SK-N-SH treated with all-trans-retinoic acid at 6 μM for 48 hours (cell line): ENCODE measurements around the gene MGARP.

ENCODE experiments used
- ATAC-seq: fragments of 200-7000 bp; cut with Tn5 transposase; 3 replicates; pipeline ENCODE4 v1.9.1; 2020; ENCODE audit warnings: mild to moderate bottlenecking, moderate library complexity
- ARNTL ChIP-seq: fragments of 450-650 bp; formaldehyde crosslinking; IDR thresholded peaks from 2 replicates; pipeline ENCODE4 v1.5.0; 2020; ENCODE audit warnings: low read depth, mild to moderate bottlenecking, moderate library complexity, borderline replicate concordance
- BACH2 ChIP-seq: fragments of 250-450 bp; sonication (Bioruptor Pico); IDR thresholded peaks from 2 replicates; pipeline ENCODE4 v1.9.0; 2021; ENCODE audit warnings: mild to moderate bottlenecking, borderline replicate concordance
- CSDC2 ChIP-seq: fragments of 250-450 bp; sonication (Bioruptor Pico); IDR thresholded peaks from 2 replicates; pipeline ENCODE4 v1.5.0; 2020; ENCODE audit warnings: mild to moderate bottlenecking, moderate library complexity
- CSRNP3 ChIP-seq: fragments of 250-450 bp; sonication (Bioruptor Pico); IDR thresholded peaks from 2 replicates; pipeline ENCODE4 v1.5.1; 2021; ENCODE audit warnings: mild to moderate bottlenecking, moderate library complexity
- ESRRG ChIP-seq: fragments of 250-450 bp; sonication (Bioruptor Pico); IDR thresholded peaks from 2 replicates; pipeline ENCODE4 v1.6.1; 2021; ENCODE audit warnings: mild to moderate bottlenecking
- GLIS3 ChIP-seq: fragments of 250-450 bp; sonication (Bioruptor Pico); IDR thresholded peaks from 2 replicates; pipeline ENCODE4 v1.5.0; 2020; ENCODE audit warnings: mild to moderate bottlenecking, moderate library complexity
- ISL1 ChIP-seq: fragments of 250-450 bp; sonication (Bioruptor Pico); IDR thresholded peaks from 2 replicates; pipeline ENCODE4 v2.1.2; 2022; ENCODE audit warnings: mild to moderate bottlenecking, moderate library complexity
- OSR1 ChIP-seq: fragments of 250-450 bp; sonication (Bioruptor Pico); IDR thresholded peaks from 2 replicates; pipeline ENCODE4 v1.8.0; 2022; ENCODE audit warnings: moderate library complexity, mild to moderate bottlenecking, inconsistent platforms
- PPARA ChIP-seq: fragments of 250-450 bp; sonication (Bioruptor Pico); IDR thresholded peaks from 2 replicates; pipeline ENCODE4 v1.5.0; 2020; ENCODE audit warnings: mild to moderate bottlenecking, borderline replicate concordance
- RARB ChIP-seq: fragments of 250-450 bp; sonication (Bioruptor Pico); IDR thresholded peaks from 2 replicates; pipeline ENCODE4 v1.8.0; 2021; ENCODE audit warnings: mild to moderate bottlenecking, moderate library complexity
- SNAI2 ChIP-seq: fragments of 250-450 bp; sonication (Bioruptor Pico); IDR thresholded peaks from 2 replicates; pipeline ENCODE4 v1.5.0; 2020; ENCODE audit warnings: mild to moderate bottlenecking, moderate library complexity
- TCF4 ChIP-seq: fragments of 250-450 bp; sonication (Bioruptor Pico); IDR thresholded peaks from 2 replicates; pipeline ENCODE4 v1.8.0; 2021; ENCODE audit warnings: mild to moderate bottlenecking, moderate library complexity, borderline replicate concordance
- TOX ChIP-seq: fragments of 250-450 bp; sonication (Bioruptor Pico); IDR thresholded peaks from 2 replicates; pipeline ENCODE4 v1.8.0; 2021; ENCODE audit warnings: mild to moderate bottlenecking, moderate library complexity, borderline replicate concordance
- TSHZ2 ChIP-seq: fragments of 250-450 bp; sonication (Bioruptor Pico); IDR thresholded peaks from 2 replicates; pipeline ENCODE4 v1.5.0; 2020; ENCODE audit warnings: mild to moderate bottlenecking, moderate library complexity
- ZC3H10 ChIP-seq: fragments of 250-450 bp; sonication (Bioruptor Pico); IDR thresholded peaks from 2 replicates; pipeline ENCODE4 v1.5.1; 2021; ENCODE audit warnings: mild to moderate bottlenecking, moderate library complexity
- ZFP3 ChIP-seq: fragments of 250-450 bp; sonication (Bioruptor Pico); IDR thresholded peaks from 2 replicates; pipeline ENCODE4 v1.5.0; 2020; ENCODE audit warnings: mild to moderate bottlenecking, moderate library complexity
- ZFP30 ChIP-seq: fragments of 450-650 bp; formaldehyde crosslinking; IDR thresholded peaks from 2 replicates; pipeline ENCODE4 v1.5.0; 2022; ENCODE audit warnings: mild to moderate bottlenecking, moderate library complexity
- ZNF565 ChIP-seq: fragments of 450-650 bp; formaldehyde crosslinking; conservative IDR thresholded peaks from 2 replicates; pipeline ENCODE4 v1.5.0; 2020; ENCODE audit warnings: low read depth, mild to moderate bottlenecking, moderate library complexity
- ZNF70 ChIP-seq: fragments of 450-650 bp; formaldehyde crosslinking; IDR thresholded peaks from 2 replicates; pipeline ENCODE4 v1.5.0; 2020; ENCODE audit warnings: mild to moderate bottlenecking, moderate library complexity
- ZNF8 ChIP-seq: fragments of 450-650 bp; formaldehyde crosslinking; IDR thresholded peaks from 2 replicates; pipeline ENCODE4 v1.5.0; 2020; ENCODE audit warnings: mild to moderate bottlenecking, moderate library complexity
- TF ChIP-seq, protein P1 (sequence below): fragments of 250-450 bp; sonication (Bioruptor Pico); IDR thresholded peaks from 2 replicates; pipeline ENCODE4 v1.8.0; 2020; ENCODE audit warnings: mild to moderate bottlenecking, moderate library complexity, borderline replicate concordance
- TF ChIP-seq, protein P2 (sequence below): fragments of 250-450 bp; sonication (Bioruptor Pico); IDR thresholded peaks from 2 replicates; pipeline ENCODE4 v1.5.1; 2020; ENCODE audit warnings: low read depth, mild to moderate bottlenecking, moderate library complexity

MGARP gene

DNA sequence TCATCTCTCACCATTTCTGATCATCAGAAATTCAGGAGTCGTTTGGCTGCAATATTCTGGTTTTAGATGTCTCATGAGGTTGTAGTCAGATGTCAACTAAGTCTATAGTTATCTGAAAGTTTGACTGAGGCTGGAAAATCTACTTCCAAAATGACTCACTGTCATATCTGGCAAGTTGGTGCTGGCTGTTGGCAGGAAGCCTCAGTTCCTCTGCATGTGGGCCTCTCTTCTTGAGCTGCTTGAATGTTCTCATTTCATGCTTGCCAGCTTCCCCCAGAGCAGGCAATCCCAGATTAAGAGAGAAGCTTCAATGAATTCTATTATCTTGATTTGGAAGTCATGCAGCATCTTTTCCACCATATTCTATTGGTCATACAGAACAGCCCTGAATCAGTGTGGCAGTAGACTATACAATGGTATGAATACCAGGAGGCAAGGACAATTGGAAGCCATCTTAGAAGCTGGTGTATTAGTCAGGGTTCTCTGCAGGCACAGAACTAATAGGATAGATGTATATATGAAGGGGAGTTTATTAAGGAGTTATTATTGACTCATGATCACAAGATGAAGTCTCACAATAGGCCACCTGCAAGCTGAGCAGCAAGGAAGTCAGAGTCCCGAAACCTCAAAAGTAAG, 56.2 kb downstream of the MGARP start:
- TF ChIP-seq CSDC2 (CRISPR knock-in tag) (no peak), ZFP3 (CRISPR knock-in tag) (no peak), CSRNP3 (CRISPR knock-in tag) (no peak), GLIS3 (CRISPR knock-in tag) (no peak), OSR1 (no peak)
- ATAC-seq = no peak; the same call in 2 of the 3 replicates

- ATAC-seq = no peak
- TF ChIP-seq ESRRG (CRISPR knock-in tag) = no peak
- no peak for TF ChIP-seq GLIS3 (CRISPR knock-in tag)
- no peak for TF ChIP-seq SNAI2 (CRISPR knock-in tag)
- TF ChIP-seq RARB (CRISPR knock-in tag) = no peak
- TF ChIP-seq ZNF8 (CRISPR knock-in tag) = no peak
- TF ChIP-seq TOX (CRISPR knock-in tag) = no peak
- no peak for TF ChIP-seq ZNF565 (CRISPR knock-in tag)
- no peak for TF ChIP-seq CSDC2 (CRISPR knock-in tag)
- TF ChIP-seq ZFP3 (CRISPR knock-in tag) = no peak
- TF ChIP-seq ZNF70 (CRISPR knock-in tag) = no peak
- TF ChIP-seq ZFP30 (CRISPR knock-in tag) = no peak
- TF ChIP-seq OSR1 = no peak
- TF ChIP-seq ARNTL (CRISPR knock-in tag) = no peak
- no peak for TF ChIP-seq ZC3H10 (CRISPR knock-in tag)
- no peak for TF ChIP-seq PPARA
- TF ChIP-seq, all 23 proteins: peak for 0
Measured at GRCh38 chr4:139222215-139222614, 57.8 kb downstream of the MGARP start.

DNA sequence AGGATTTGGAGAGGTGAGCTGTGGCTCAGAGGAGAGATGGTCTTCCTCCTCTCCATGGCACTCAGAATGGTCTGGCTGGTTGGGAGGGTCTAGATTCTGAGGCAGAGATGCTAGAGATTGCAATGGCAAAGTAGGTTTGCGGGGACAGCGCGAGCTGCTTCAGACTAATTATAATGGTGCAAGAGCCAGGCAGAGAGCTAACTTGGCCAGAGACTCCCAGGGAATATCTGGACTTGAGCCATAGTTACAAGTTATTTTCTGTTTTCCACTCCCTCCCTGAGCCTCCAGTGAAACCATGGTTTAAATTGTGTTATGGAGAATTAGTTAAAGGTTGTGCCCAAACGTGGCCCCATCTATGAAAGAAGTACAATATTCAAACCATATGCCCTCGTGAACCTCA, 58.3 kb downstream of the MGARP start:
- ATAC-seq = no peak
- TF ChIP-seq OSR1 = no peak
- TF ChIP-seq, all 23 proteins: peak for 0

DNA sequence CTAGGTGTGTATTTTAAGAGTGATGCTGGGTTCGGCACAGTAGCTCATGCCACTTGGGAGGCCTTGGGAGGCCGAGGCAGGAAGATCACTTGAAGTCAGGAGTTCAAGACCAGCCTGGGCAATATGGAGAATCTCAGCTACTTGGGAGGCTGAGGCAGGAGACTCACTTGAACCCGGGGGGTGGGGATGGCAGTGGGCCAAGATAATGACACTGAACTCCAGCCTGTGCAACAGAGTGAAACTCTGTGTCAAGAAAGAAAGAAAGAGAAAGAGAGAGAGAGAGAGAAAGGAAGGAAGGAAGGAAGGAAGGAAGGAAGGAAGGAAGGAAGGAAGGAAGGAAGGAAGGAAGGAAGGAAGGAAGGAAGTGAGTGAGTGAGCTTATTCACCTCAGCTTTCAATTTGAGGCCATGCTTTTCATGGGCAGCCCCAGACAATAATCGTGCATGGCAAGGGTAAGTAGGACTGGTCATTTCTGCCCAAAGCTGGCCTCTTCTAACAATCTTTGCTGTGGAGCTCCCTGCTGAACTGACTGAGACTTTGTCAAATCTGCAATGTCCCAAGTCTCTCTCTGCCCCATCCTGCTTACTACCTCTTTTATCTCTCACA, 60.5 kb downstream of the MGARP start:
- TF ChIP-seq OSR1 = no peak
- TF ChIP-seq RARB (CRISPR knock-in tag) = no peak
- no peak for TF ChIP-seq ISL1 (CRISPR knock-in tag)
- TF ChIP-seq BACH2 = no peak
- no peak for TF ChIP-seq SNAI2 (CRISPR knock-in tag)
- TF ChIP-seq GLIS3 (CRISPR knock-in tag) = no peak
- no peak for TF ChIP-seq ZNF8 (CRISPR knock-in tag)
- TF ChIP-seq PPARA = no peak
- no peak for TF ChIP-seq TCF4
- TF ChIP-seq ZNF565 (CRISPR knock-in tag) = no peak
- TF ChIP-seq, protein P1, sequence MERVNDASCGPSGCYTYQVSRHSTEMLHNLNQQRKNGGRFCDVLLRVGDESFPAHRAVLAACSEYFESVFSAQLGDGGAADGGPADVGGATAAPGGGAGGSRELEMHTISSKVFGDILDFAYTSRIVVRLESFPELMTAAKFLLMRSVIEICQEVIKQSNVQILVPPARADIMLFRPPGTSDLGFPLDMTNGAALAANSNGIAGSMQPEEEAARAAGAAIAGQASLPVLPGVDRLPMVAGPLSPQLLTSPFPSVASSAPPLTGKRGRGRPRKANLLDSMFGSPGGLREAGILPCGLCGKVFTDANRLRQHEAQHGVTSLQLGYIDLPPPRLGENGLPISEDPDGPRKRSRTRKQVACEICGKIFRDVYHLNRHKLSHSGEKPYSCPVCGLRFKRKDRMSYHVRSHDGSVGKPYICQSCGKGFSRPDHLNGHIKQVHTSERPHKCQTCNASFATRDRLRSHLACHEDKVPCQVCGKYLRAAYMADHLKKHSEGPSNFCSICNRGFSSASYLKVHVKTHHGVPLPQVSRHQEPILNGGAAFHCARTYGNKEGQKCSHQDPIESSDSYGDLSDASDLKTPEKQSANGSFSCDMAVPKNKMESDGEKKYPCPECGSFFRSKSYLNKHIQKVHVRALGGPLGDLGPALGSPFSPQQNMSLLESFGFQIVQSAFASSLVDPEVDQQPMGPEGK (CRISPR knock-in tag) = no peak
- TF ChIP-seq ZC3H10 (CRISPR knock-in tag) = no peak
- TF ChIP-seq TSHZ2 = no peak
- no peak for TF ChIP-seq CSDC2 (CRISPR knock-in tag)
- TF ChIP-seq, protein P2, sequence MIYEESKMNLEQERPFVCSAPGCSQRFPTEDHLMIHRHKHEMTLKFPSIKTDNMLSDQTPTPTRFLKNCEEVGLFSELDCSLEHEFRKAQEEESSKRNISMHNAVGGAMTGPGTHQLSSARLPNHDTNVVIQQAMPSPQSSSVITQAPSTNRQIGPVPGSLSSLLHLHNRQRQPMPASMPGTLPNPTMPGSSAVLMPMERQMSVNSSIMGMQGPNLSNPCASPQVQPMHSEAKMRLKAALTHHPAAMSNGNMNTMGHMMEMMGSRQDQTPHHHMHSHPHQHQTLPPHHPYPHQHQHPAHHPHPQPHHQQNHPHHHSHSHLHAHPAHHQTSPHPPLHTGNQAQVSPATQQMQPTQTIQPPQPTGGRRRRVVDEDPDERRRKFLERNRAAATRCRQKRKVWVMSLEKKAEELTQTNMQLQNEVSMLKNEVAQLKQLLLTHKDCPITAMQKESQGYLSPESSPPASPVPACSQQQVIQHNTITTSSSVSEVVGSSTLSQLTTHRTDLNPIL (CRISPR knock-in tag) = no peak
- no peak for TF ChIP-seq TOX (CRISPR knock-in tag)
- no peak for TF ChIP-seq CSRNP3 (CRISPR knock-in tag)

More for the DNA sequence above, 60.5 kb downstream of the MGARP start:
- no peak for ATAC-seq
